ENCODE measurements around the gene MCOLN1. TPM values are rescaled to one million over a fixed set of nuclear protein-coding genes. Genes with fewer than 3 reads are reported as not detected.

Gene MCOLN1
- total and polyA plus RNA-seq, 9 of the 15 experiments (the other 6 are each of a cell fraction or from before 2014, with no cell fraction given), result 0.25 to 15.4 (median 7.1) TPM

DNA sequence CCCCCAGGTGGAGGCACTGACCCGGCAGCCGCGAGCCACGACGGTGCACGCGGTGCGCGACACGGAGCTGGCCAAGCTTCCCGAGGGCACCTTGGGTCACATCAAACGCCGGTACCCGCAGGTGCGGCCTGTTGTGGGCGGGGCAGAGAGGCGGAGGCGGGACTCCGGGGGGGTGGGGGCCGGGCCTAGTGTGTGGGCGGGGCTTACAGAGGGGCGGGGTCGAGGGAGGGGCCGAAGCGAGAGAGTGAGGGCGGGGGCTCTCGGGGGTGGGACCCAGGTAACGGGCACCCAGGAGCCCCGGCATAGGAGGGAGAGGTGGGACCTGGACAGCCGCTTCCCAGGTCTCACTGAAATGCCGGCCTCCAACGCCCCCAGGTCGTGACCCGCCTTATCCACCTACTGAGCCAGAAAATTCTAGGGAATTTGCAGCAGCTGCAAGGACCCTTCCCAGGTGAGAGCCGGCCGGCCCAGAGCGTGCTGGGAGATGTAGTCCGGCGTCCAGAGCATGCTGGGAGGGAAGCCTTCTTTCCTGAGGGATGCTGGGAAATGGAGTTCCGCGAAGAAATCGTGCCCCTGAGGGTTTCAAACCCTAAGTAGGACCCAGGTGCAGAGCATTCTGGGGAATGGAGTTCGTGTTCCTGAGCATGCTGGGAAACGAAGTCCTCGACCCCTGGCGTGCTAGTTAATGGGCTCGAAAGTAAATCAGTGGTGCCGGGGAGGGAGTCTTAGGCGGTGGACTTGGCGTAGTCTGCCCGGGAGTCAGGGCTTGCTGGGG, 28.8 kb downstream of the MCOLN1 start (continued):
- TF ChIP-seq, protein P1, sequence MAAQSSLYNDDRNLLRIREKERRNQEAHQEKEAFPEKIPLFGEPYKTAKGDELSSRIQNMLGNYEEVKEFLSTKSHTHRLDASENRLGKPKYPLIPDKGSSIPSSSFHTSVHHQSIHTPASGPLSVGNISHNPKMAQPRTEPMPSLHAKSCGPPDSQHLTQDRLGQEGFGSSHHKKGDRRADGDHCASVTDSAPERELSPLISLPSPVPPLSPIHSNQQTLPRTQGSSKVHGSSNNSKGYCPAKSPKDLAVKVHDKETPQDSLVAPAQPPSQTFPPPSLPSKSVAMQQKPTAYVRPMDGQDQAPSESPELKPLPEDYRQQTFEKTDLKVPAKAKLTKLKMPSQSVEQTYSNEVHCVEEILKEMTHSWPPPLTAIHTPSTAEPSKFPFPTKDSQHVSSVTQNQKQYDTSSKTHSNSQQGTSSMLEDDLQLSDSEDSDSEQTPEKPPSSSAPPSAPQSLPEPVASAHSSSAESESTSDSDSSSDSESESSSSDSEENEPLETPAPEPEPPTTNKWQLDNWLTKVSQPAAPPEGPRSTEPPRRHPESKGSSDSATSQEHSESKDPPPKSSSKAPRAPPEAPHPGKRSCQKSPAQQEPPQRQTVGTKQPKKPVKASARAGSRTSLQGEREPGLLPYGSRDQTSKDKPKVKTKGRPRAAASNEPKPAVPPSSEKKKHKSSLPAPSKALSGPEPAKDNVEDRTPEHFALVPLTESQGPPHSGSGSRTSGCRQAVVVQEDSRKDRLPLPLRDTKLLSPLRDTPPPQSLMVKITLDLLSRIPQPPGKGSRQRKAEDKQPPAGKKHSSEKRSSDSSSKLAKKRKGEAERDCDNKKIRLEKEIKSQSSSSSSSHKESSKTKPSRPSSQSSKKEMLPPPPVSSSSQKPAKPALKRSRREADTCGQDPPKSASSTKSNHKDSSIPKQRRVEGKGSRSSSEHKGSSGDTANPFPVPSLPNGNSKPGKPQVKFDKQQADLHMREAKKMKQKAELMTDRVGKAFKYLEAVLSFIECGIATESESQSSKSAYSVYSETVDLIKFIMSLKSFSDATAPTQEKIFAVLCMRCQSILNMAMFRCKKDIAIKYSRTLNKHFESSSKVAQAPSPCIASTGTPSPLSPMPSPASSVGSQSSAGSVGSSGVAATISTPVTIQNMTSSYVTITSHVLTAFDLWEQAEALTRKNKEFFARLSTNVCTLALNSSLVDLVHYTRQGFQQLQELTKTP (IDR thresholded peaks at IDR 0.05; ENCODE audit: low read depth in 1 of 2, partially characterized antibody in 2 of 2), result peak in 1 of 2 experiments; percentile 99
- TF ChIP-seq NONO (IDR thresholded peaks at IDR 0.05; ENCODE audit: low read depth in 2 of 2, low read length in 1 of 2) (no peak), NR2C2 (CRISPR knock-in tag; IDR thresholded peaks at IDR 0.05) (0 out of 2 replicates have a peak, but pooled peaks have one; percentile 30), NR2C2 (tag; IDR thresholded peaks at IDR 0.05) (no peak; the same call in 1 of the 2 replicates), ZNF197 (CRISPR knock-in tag; IDR thresholded peaks at IDR 0.05; ENCODE audit: low read depth) (peak; percentile 91), POLR2G (IDR thresholded peaks at IDR 0.05; ENCODE audit: low read depth, low read length) (no peak; the same call in 1 of the 2 replicates), MTA3 (IDR thresholded peaks at IDR 0.05; ENCODE audit: borderline replicate concordance) (no peak), CREM (IDR thresholded peaks at IDR 0.05; ENCODE audit: low read depth) (peak; percentile 86), CHD1 (IDR thresholded peaks at IDR 0.05; ENCODE audit: low read length) (no peak), XRCC4 (IDR thresholded peaks at IDR 0.05; ENCODE audit: extremely low read depth, insufficient read depth, insufficient read length) (no peak), MAZ (CRISPR knock-in tag; conservative IDR thresholded peaks at IDR 0.05 in 1 of 2, IDR thresholded peaks at IDR 0.05 in 1 of 2) (peak in 1 of 2 experiments; percentile 66; a peak in 2 of 4 replicates), ARNT (IDR thresholded peaks at IDR 0.05) (0 out of 4 replicates have a peak, but pooled peaks of 1 of the 2 experiments have one; percentile 75), NFIC (IDR thresholded peaks at IDR 0.05) (peak; percentile 93), TAF7 (tag; IDR thresholded peaks at IDR 0.05) (no peak), ZNF143 (CRISPR knock-in tag; IDR thresholded peaks at IDR 0.05) (peak; percentile 88), SIX5 (IDR thresholded peaks at IDR 0.05; ENCODE audit: borderline replicate concordance in 1 of 2, insufficient read depth in 1 of 2, low read depth in 1 of 2, low read length in 2 of 2) (peak; percentile 99)
- TF ChIP-seq, protein P2, sequence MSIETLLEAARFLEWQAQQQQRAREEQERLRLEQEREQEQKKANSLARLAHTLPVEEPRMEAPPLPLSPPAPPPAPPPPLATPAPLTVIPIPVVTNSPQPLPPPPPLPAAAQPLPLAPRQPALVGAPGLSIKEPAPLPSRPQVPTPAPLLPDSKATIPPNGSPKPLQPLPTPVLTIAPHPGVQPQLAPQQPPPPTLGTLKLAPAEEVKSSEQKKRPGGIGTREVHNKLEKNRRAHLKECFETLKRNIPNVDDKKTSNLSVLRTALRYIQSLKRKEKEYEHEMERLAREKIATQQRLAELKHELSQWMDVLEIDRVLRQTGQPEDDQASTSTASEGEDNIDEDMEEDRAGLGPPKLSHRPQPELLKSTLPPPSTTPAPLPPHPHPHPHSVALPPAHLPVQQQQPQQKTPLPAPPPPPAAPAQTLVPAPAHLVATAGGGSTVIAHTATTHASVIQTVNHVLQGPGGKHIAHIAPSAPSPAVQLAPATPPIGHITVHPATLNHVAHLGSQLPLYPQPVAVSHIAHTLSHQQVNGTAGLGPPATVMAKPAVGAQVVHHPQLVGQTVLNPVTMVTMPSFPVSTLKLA (conservative IDR thresholded peaks at IDR 0.05), result peak in 1 of 2 experiments; percentile 38; a peak in 2 of 4 replicates
- TF ChIP-seq, protein P3, sequence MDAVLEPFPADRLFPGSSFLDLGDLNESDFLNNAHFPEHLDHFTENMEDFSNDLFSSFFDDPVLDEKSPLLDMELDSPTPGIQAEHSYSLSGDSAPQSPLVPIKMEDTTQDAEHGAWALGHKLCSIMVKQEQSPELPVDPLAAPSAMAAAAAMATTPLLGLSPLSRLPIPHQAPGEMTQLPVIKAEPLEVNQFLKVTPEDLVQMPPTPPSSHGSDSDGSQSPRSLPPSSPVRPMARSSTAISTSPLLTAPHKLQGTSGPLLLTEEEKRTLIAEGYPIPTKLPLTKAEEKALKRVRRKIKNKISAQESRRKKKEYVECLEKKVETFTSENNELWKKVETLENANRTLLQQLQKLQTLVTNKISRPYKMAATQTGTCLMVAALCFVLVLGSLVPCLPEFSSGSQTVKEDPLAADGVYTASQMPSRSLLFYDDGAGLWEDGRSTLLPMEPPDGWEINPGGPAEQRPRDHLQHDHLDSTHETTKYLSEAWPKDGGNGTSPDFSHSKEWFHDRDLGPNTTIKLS (IDR thresholded peaks at IDR 0.05; ENCODE audit: borderline replicate concordance, low read depth), result peak; percentile 90

Measured in K562 (cell line).